HUES48 (cell line): ENCODE measurements around the gene RFX4.

Experiments
- H3K27ac ChIP-seq: one replicate; pipeline ENCODE4 v1.7.0; 2013; ENCODE audit warnings: low read depth, low read length, inconsistent platforms
- H3K27me3 ChIP-seq: 2 replicates; pipeline ENCODE4 v1.6.1; 2013; ENCODE audit warnings: mild to moderate bottlenecking, low read length; ENCODE audit not compliant: control insufficient read depth, insufficient read depth
- H3K36me3 ChIP-seq: 2 replicates; pipeline ENCODE4 v1.6.1; 2013; ENCODE audit warnings: low read length; ENCODE audit not compliant: control insufficient read depth, insufficient read depth
- H3K4me1 ChIP-seq: 2 replicates; pipeline ENCODE4 v1.6.1; 2013; ENCODE audit warnings: mild to moderate bottlenecking, low read length; ENCODE audit not compliant: control insufficient read depth, insufficient read depth
- H3K4me3 ChIP-seq: 2 replicates; pipeline ENCODE4 v1.5.1; 2013; ENCODE audit warnings: mild to moderate bottlenecking, low read depth, low read length
- H3K9ac ChIP-seq: 2 replicates; pipeline ENCODE4 v1.6.1; 2013; ENCODE audit warnings: mild to moderate bottlenecking, low read depth, low read length, moderate library complexity
- H3K9me3 ChIP-seq: 2 replicates; pipeline ENCODE4 v1.6.1; 2013; ENCODE audit warnings: low read length; ENCODE audit not compliant: control insufficient read depth, insufficient read depth

RFX4 gene

DNA sequence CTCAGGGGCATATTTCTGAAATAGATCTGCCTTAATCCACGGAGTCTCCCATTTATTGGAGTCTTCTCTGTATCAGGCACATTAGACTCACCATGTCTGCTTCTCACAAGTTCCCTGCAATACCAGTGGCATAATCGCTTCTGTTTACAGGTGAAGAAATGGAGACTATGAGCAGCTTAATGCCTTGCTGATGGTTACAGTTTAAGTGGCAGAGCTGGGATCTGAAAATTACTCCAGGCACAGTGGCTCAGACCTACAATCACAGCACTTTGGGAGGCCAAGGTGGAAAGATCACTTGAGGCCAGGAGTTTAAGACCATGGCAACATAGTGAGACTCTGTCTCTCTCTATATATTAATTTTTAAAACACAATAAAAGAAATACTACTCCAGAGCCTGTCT, 184.4 kb downstream of the RFX4 start:
- Histone ChIP-seq H3K4me3 (peak overlapping the region; percentile 52; the same call in 1 of the 2 replicates), H3K9ac (0 out of 2 replicates have a peak overlapping the region, but pooled peaks have one; percentile 11), H3K4me1 (peaks cover 65% of the 10 kb centered on the region)

DNA sequence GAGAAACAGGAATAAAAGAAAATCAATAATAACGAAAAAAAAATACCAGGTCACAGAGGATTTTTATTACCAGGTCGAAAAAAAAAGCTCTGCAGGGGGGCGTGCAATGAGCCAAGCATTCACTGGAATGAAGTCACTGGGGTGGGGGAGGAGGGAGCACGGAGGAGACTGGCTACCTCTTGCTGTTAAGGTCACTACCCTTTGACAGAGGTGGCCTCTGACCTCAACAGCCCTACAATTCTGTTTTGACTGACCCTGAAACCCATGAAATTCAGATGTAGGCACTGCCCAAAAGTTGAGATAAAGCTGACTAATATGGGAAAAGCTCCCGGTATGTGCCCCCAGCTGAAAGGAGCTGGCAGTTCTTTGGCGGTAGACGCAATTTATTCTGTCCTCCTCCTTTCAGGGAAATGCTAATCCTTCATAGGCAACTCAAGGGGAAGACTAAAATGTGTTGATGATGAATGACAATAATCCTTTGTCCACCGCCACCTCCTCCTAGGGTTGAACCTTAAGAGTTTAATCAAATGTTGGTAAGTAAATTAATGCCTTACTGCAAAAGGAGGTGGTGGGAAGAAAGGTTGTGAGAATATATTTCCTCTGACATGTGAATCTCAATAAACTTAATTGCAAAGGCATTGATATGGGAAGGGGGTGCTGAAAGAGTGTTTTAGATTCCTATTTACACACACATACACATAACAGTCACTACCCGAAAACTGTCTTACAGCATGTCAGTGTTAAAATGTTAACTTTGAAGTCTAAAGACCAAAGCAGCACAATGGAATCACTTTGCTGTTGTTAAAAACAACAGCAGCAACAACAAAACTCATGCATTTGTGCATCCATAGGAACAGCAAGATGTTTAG, 185.4 kb downstream of the RFX4 start:
- no peaks in the 10 kb centered on the region for H3K9me3 ChIP-seq
- H3K4me3 ChIP-seq, result peak overlapping the region; percentile 52
- H3K36me3 ChIP-seq, result no peaks in the 10 kb centered on the region
- H3K4me1 ChIP-seq, result peaks cover 67% of the 10 kb centered on the region
- H3K9ac ChIP-seq, result peak overlapping the region; percentile 57
- H3K27ac ChIP-seq, result peak overlapping the region; percentile 97
- no peaks in the 10 kb centered on the region for H3K27me3 ChIP-seq

More for the DNA sequence above, 184.4 kb downstream of the RFX4 start:
- peak overlapping the region; percentile 97 for H3K27ac ChIP-seq
- no peaks in the 10 kb centered on the region for H3K9me3 ChIP-seq
- no peaks in the 10 kb centered on the region for H3K27me3 ChIP-seq
- no peaks in the 10 kb centered on the region for H3K36me3 ChIP-seq

DNA sequence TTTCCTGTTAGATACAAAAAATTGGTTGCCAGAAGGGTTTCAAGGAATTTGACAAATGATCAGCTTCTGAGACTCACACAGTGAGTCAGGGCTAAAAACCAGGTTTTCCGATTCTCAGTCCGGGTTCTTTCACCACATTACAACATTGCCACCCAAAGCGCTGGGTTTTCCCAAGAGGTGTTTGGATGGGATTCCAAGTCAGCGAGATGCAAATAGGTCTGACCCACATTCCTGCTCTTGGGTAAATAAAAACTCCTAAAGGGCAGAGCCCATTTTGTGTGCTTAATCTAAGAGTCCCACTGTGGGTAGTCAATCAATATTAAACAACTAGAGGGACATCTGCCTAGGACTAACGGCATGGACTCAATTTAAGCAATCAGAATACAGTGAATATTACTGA, 186.3 kb downstream of the RFX4 start:
- H3K36me3 ChIP-seq, result no peaks in the 10 kb centered on the region
- H3K4me3 ChIP-seq, result peak overlapping the region; percentile 52
- no peaks in the 10 kb centered on the region for H3K27me3 ChIP-seq
- H3K4me1 ChIP-seq, result peaks cover 67% of the 10 kb centered on the region
- H3K27ac ChIP-seq, result peak overlapping the region; percentile 97
- no peaks in the 10 kb centered on the region for H3K9me3 ChIP-seq
- H3K9ac ChIP-seq, result peak overlapping the region; percentile 57

DNA sequence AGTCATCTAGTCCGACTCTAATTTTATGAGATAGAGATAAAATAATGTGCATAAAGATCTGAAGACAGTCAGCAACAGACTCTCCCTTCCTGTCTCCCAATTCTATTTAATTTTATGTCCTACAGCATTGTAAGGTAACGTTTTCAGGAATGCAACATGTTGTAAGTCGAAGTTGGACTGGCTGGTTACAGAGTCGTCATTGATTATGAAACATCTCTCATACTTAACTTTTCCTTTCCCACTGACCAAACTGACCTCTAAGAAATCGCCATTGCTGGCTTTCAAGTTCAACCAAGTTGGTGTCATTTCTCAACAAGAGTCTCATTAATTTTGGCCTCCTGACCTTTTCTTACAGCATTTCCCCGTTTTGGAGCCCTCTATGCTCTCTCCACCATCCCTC, 186.7 kb downstream of the RFX4 start:
- Histone ChIP-seq H3K27me3 (no peaks in the 10 kb centered on the region), H3K36me3 (no peaks in the 10 kb centered on the region), H3K4me3 (peak overlapping the region; percentile 52), H3K27ac (peak overlapping the region; percentile 97), H3K9me3 (no peaks in the 10 kb centered on the region), H3K4me1 (peaks cover 63% of the 10 kb centered on the region), H3K9ac (no peak overlapping the region)

GRCh38 chr12:106771425-106771824, 188.6 kb downstream of the RFX4 start:
- 0 out of 2 replicates have a peak, but pooled peaks cover 5% of the 10 kb centered on the region for H3K36me3 ChIP-seq
- H3K4me1 ChIP-seq, result peaks cover 69% of the 10 kb centered on the region
- no peak overlapping the region for H3K4me3 ChIP-seq
- H3K27ac ChIP-seq, result peak overlapping the region; percentile 76
- no peaks in the 10 kb centered on the region for H3K9me3 ChIP-seq
- no peaks in the 10 kb centered on the region for H3K27me3 ChIP-seq
- H3K9ac ChIP-seq, result no peak overlapping the region

- H3K27ac ChIP-seq, result peak overlapping the region; percentile 97
- peaks cover 52% of the 10 kb centered on the region for H3K4me1 ChIP-seq
- peak overlapping the region; percentile 37; the same call in 1 of the 2 replicates for H3K9ac ChIP-seq
- H3K27me3 ChIP-seq, result no peaks in the 10 kb centered on the region
- H3K36me3 ChIP-seq, result 0 out of 2 replicates have a peak, but pooled peaks cover 8% of the 10 kb centered on the region
- no peaks in the 10 kb centered on the region for H3K9me3 ChIP-seq
- H3K4me3 ChIP-seq, result peak overlapping the region; percentile 85
Observed at GRCh38 chr12:106773286-106774004, 190.6 kb downstream of the RFX4 start.

GRCh38 chr12:106774005-106774807, 191.4 kb downstream of the RFX4 start, which contains the start of gene RIC8B:
RIC8B (plus strand) TSS chr12:106774682; CDS start chr12:106774746, 64 bp downstream.
- Histone ChIP-seq H3K4me3 (peak within 1 kb of the TSS; percentile 85), H3K9me3 (no peaks in the 10 kb centered on the region), H3K27ac (peak within 1 kb of the TSS; percentile 97), H3K4me1 (peaks cover 44% of the 10 kb centered on the region), H3K9ac (peak within 1 kb of the TSS; percentile 85), H3K36me3 (0 out of 2 replicates have a peak, but pooled peaks cover 8% of the 10 kb centered on the region), H3K27me3 (no peaks in the 10 kb centered on the region)

GRCh38 chr12:106774808-106775524, 192.2 kb downstream of the RFX4 start:
- Histone ChIP-seq H3K9me3 (no peaks in the 10 kb centered on the region), H3K9ac (peak overlapping the region; percentile 85), H3K36me3 (0 out of 2 replicates have a peak, but pooled peaks cover 8% of the 10 kb centered on the region), H3K27ac (peak overlapping the region; percentile 97), H3K4me3 (peak overlapping the region; percentile 85), H3K27me3 (no peaks in the 10 kb centered on the region), H3K4me1 (peaks cover 40% of the 10 kb centered on the region)

- Histone ChIP-seq H3K4me1 (peaks cover 43% of the 10 kb centered on the region), H3K9ac (no peak overlapping the region), H3K36me3 (0 out of 2 replicates have a peak, but pooled peaks cover 8% of the 10 kb centered on the region), H3K4me3 (no peak overlapping the region), H3K27me3 (no peaks in the 10 kb centered on the region), H3K27ac (no peak overlapping the region), H3K9me3 (no peaks in the 10 kb centered on the region)
Observed at GRCh38 chr12:106776897-106777296, 194.1 kb downstream of the RFX4 start.
